SK-N-SH (cell line): Measurements from ENCODE around the gene ZNF385A. TPM values are rescaled to one million over a fixed set of nuclear protein-coding genes. Genes with fewer than 3 reads are reported as not detected.

Source experiments
- CTCF ChIA-PET: fragments of 300-600, 350-600 bp; formaldehyde crosslinking; extraction: SDS; loops from one replicate; lab custom pipeline; 2021; lab: Yijun Ruan, JAX
- POLR2A ChIA-PET: fragments of 350-600 bp; sonication (Branson Sonifier 250); formaldehyde crosslinking; extraction: SDS; loops from one replicate; lab custom pipeline; 2020; ENCODE audit warnings: antibody characterized with exemption, inconsistent platforms; lab: Yijun Ruan, JAX
- DNase-seq: peaks from one replicate; pipeline ENCODE4 v3.0.0; 2012
- H2AFZ ChIP-seq: fragments of 200-600 bp; sonication (generic); 2 replicates; pipeline ENCODE4 v1.8.1; 2016; ENCODE audit warnings: antibody characterized with exemption, mild to moderate bottlenecking, low read depth
- H3F3A ChIP-seq: fragments of 200-600 bp; sonication (generic); replicated peaks from 2 replicates; pipeline ENCODE3; 2016; ENCODE audit warnings: antibody characterized with exemption, mild to moderate bottlenecking; ENCODE audit not compliant: insufficient read depth
- H3K27ac ChIP-seq, 2 experiments: fragments of 200-500 bp in 1 of 2; fragments of 200-600 bp in 1 of 2; sonication (Bioruptor generic) in 1 of 2; sonication (generic), shearing (Covaris generic) in 1 of 2; 2 replicates each; pipeline versions ENCODE4 v1.5.1 to v1.6.1; 2014 to 2016; ENCODE audit warnings: low read depth in 2 of 2, inconsistent platforms in 1 of 2, low read length in 1 of 2, mild to moderate bottlenecking in 1 of 2, mixed read lengths in 1 of 2
- H3K27me3 ChIP-seq: fragments of 200-600 bp; sonication (generic), shearing (Covaris generic); 2 replicates; pipeline ENCODE4 v1.6.1; 2016; ENCODE audit warnings: mixed run types; ENCODE audit not compliant: insufficient read depth
- H3K36me3 ChIP-seq, 2 experiments: fragments of 200-500 bp in 1 of 2; fragments of 200-600 bp in 1 of 2; sonication (Bioruptor generic) in 1 of 2; sonication (generic) in 1 of 2; replicated peaks in 1 of 2; 2 replicates each; pipeline versions ENCODE3 to v1.5.1; 2014 to 2016; ENCODE audit warnings: low read length in 1 of 2, mild to moderate bottlenecking in 1 of 2; ENCODE audit not compliant: insufficient read depth in 2 of 2, control insufficient read depth in 1 of 2
- H3K4me1 ChIP-seq, 2 experiments: fragments of 200-500 bp in 1 of 2; fragments of 200-600 bp in 1 of 2; sonication (Bioruptor generic) in 1 of 2; sonication (generic), shearing (Covaris generic) in 1 of 2; 2 replicates each; pipeline versions ENCODE4 v1.5.1 to v1.6.1; 2014 to 2016; ENCODE audit warnings: low read depth in 1 of 2, low read length in 1 of 2, mixed run types in 1 of 2; ENCODE audit not compliant: insufficient read depth in 2 of 2, control insufficient read depth in 1 of 2
- H3K4me2 ChIP-seq: fragments of 200-600 bp; sonication (generic), shearing (Covaris generic); 2 replicates; pipeline ENCODE4 v1.6.1; 2017; ENCODE audit warnings: mixed run types
- H3K4me3 ChIP-seq, 2 experiments: fragments of 200-500 bp in 1 of 2; fragments of 200-600 bp in 1 of 2; sonication (Bioruptor generic) in 1 of 2; sonication (generic), shearing (Covaris generic) in 1 of 2; 2 replicates each; pipeline versions ENCODE4 v1.5.1 to v1.8.1; 2014 to 2016; ENCODE audit warnings: low read depth in 2 of 2, inconsistent platforms in 1 of 2, low read length in 1 of 2, mild to moderate bottlenecking in 1 of 2, mixed read lengths in 1 of 2, moderate library complexity in 1 of 2
- H3K79me2 ChIP-seq: fragments of 200-600 bp; sonication (generic); 2 replicates; pipeline ENCODE4 v1.8.1; 2017; ENCODE audit warnings: mild to moderate bottlenecking; ENCODE audit not compliant: insufficient read depth
- H3K9ac ChIP-seq: fragments of 200-600 bp; sonication (generic); 2 replicates; pipeline ENCODE4 v1.6.1; 2017; ENCODE audit warnings: mixed run types
- H3K9me2 ChIP-seq: fragments of 200-600 bp; sonication (generic); 2 replicates; pipeline ENCODE4 v1.6.1; 2017; ENCODE audit warnings: mixed run types
- H3K9me3 ChIP-seq: fragments of 200-600 bp; sonication (generic); 2 replicates; pipeline ENCODE4 v1.6.1; 2017; ENCODE audit warnings: mixed run types, mild to moderate bottlenecking, moderate library complexity
- H4K20me1 ChIP-seq: fragments of 200-600 bp; sonication (generic); 2 replicates; pipeline ENCODE4 v1.6.1; 2017; ENCODE audit warnings: mild to moderate bottlenecking, mixed run types; ENCODE audit not compliant: insufficient read depth
- CHD2 ChIP-seq: fragments of 150-350 bp; IDR thresholded peaks from 2 replicates; pipeline ENCODE4 v1.6.1; 2018; ENCODE audit warnings: low read length; ENCODE audit not compliant: partially characterized antibody
- EP300 ChIP-seq, 2 experiments: IDR thresholded peaks; 2 replicates each; pipeline versions ENCODE4 v1.4.0 to v1.6.1; 2012; ENCODE audit warnings: borderline replicate concordance in 1 of 2, low read depth in 1 of 2, low read length in 1 of 2
- EZH2phosphoT487 ChIP-seq: fragments of 200-600 bp; sonication (generic); IDR thresholded peaks from 2 replicates; pipeline ENCODE4 v1.6.1; 2017; ENCODE audit warnings: low read depth, mixed run types, mild to moderate bottlenecking, antibody characterized with exemption, moderate library complexity, borderline replicate concordance
- FOSL2 ChIP-seq: IDR thresholded peaks from 2 replicates; pipeline ENCODE4 v1.4.0; 2012; ENCODE audit warnings: low read depth, mild to moderate bottlenecking, moderate library complexity, borderline replicate concordance
- FOXJ3 ChIP-seq: sonication (generic); formaldehyde crosslinking; IDR thresholded peaks from 2 replicates; pipeline ENCODE4 v1.5.1; 2020; ENCODE audit warnings: mild to moderate bottlenecking, missing genetic modification reagents
- GABPA ChIP-seq: IDR thresholded peaks from 2 replicates; pipeline ENCODE4 v1.4.0; 2012; ENCODE audit warnings: low read depth, mild to moderate bottlenecking
- JUND ChIP-seq: IDR thresholded peaks from 2 replicates; pipeline ENCODE4 v1.4.0; 2012
- MEF2A ChIP-seq: IDR thresholded peaks from 2 replicates; pipeline ENCODE4 v1.4.0; 2012; ENCODE audit warnings: low read depth, borderline replicate concordance
- NFIC ChIP-seq: IDR thresholded peaks from 2 replicates; pipeline ENCODE4 v1.4.0; 2012; ENCODE audit warnings: borderline replicate concordance
- NRF1 ChIP-seq: IDR thresholded peaks from 2 replicates; pipeline ENCODE4 v1.6.1; 2012; ENCODE audit warnings: low read depth, mild to moderate bottlenecking, low read length
- POLR2AphosphoS5 ChIP-seq: IDR thresholded peaks from 2 replicates; pipeline ENCODE4 v1.6.1; 2012; ENCODE audit warnings: low read depth, low read length
- RAD21 ChIP-seq: IDR thresholded peaks from 2 replicates; pipeline ENCODE4 v1.6.1; 2012; ENCODE audit warnings: mild to moderate bottlenecking, low read length
- RCOR1 ChIP-seq: fragments of 150-350 bp; IDR thresholded peaks from 2 replicates; pipeline ENCODE4 v1.6.1; 2017; ENCODE audit warnings: antibody characterized with exemption, low read length
- TCF12 ChIP-seq: IDR thresholded peaks from 2 replicates; pipeline ENCODE4 v1.4.0; 2012
- YY1 ChIP-seq: IDR thresholded peaks from 2 replicates; pipeline ENCODE4 v1.4.0; 2012; ENCODE audit warnings: low read depth, mild to moderate bottlenecking
- WGBS: methylation state at CpG from one replicate; pipeline ENCODE4 v1.1.6; 2017; ENCODE audit warnings: low lambda C conversion rate; 5-methylcytosine and 5-hydroxymethylcytosine counted together
- polyA plus RNA-seq, 3 experiments: library from polyadenylated mRNA; depleted of rRNA; stranded (reverse); fragments of >200 nt; gene quantifications; 2 replicates each; pipeline ENCODE4 v1.2.3, GENCODE V29; 2012
- TF ChIP-seq, protein P1 (sequence below): IDR thresholded peaks from 2 replicates; pipeline ENCODE4; 2012
- TF ChIP-seq, protein P2 (sequence below): IDR thresholded peaks from 2 replicates; pipeline ENCODE4 v1.4.0; 2012; ENCODE audit warnings: low read depth, borderline replicate concordance
- TF ChIP-seq, protein P3 (sequence below): fragments of 150-350 bp; IDR thresholded peaks from 2 replicates; pipeline ENCODE4 v1.6.1; 2016; ENCODE audit warnings: mild to moderate bottlenecking, low read depth, low read length
- TF ChIP-seq, protein P4 (sequence below): IDR thresholded peaks from 2 replicates; pipeline ENCODE4 v1.4.0; 2012; ENCODE audit warnings: low read depth, borderline replicate concordance
- TF ChIP-seq, protein P5 (sequence below): IDR thresholded peaks from 2 replicates; pipeline ENCODE4 v1.6.1; 2012; ENCODE audit warnings: mild to moderate bottlenecking, low read depth, low read length, moderate library complexity
- TF ChIP-seq, protein P6 (sequence below): fragments of 150-350 bp; IDR thresholded peaks from 2 replicates; pipeline ENCODE4 v1.6.1; 2017; ENCODE audit warnings: antibody characterized with exemption, low read length, low read depth, borderline replicate concordance

Gene ZNF385A
- polyA plus RNA-seq, 1 of the 3 experiments (the other 2 are of a cell fraction) = 2.6 TPM

DNA sequence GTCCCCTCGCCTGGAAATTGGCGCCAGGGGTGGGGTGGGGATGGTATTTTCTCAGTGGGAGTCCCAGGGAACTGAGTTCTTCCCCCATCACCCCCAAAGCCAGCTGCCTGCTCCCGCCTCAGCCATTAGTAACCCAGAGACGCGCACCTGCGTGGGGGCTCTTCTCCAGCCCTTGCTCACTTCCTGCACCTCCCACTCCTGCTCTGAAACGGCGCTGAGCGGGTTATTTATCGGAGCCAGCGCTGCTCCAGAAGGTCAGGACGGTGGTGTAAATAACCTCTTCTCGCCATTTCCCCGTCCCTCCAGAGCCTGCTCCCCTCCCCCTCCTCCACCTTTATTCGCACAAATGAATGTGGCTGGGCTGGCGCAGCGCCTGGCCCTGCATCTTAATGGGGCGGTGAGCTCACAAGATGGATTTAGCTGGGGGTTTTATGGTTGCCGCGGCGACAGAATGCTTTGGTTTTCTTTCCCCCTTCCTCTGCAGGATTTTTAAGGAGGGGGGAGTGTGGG is 32.5 kb downstream of the ZNF385A start:
- peak overlapping the region in 1 of 2 experiments; percentile 25; a peak in 2 of 4 replicates for H3K4me3 ChIP-seq
- H3K27me3 ChIP-seq = no peaks in the 10 kb centered on the region
- TF ChIP-seq EZH2phosphoT487 = no peak
- TF ChIP-seq NRF1 = no peak
- TF ChIP-seq MEF2A = no peak
- no peak for TF ChIP-seq FOSL2
- TF ChIP-seq, protein P1, sequence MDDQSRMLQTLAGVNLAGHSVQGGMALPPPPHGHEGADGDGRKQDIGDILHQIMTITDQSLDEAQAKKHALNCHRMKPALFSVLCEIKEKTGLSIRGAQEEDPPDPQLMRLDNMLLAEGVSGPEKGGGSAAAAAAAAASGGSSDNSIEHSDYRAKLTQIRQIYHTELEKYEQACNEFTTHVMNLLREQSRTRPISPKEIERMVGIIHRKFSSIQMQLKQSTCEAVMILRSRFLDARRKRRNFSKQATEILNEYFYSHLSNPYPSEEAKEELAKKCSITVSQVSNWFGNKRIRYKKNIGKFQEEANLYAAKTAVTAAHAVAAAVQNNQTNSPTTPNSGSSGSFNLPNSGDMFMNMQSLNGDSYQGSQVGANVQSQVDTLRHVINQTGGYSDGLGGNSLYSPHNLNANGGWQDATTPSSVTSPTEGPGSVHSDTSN = peak; percentile 39; the same call in 1 of the 2 replicates
- no peak for TF ChIP-seq YY1
- peak; percentile 62 for TF ChIP-seq NFIC
- TF ChIP-seq, protein P2, sequence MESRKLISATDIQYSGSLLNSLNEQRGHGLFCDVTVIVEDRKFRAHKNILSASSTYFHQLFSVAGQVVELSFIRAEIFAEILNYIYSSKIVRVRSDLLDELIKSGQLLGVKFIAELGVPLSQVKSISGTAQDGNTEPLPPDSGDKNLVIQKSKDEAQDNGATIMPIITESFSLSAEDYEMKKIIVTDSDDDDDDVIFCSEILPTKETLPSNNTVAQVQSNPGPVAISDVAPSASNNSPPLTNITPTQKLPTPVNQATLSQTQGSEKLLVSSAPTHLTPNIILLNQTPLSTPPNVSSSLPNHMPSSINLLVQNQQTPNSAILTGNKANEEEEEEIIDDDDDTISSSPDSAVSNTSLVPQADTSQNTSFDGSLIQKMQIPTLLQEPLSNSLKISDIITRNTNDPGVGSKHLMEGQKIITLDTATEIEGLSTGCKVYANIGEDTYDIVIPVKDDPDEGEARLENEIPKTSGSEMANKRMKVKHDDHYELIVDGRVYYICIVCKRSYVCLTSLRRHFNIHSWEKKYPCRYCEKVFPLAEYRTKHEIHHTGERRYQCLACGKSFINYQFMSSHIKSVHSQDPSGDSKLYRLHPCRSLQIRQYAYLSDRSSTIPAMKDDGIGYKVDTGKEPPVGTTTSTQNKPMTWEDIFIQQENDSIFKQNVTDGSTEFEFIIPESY = no peak
- TF ChIP-seq, protein P3, sequence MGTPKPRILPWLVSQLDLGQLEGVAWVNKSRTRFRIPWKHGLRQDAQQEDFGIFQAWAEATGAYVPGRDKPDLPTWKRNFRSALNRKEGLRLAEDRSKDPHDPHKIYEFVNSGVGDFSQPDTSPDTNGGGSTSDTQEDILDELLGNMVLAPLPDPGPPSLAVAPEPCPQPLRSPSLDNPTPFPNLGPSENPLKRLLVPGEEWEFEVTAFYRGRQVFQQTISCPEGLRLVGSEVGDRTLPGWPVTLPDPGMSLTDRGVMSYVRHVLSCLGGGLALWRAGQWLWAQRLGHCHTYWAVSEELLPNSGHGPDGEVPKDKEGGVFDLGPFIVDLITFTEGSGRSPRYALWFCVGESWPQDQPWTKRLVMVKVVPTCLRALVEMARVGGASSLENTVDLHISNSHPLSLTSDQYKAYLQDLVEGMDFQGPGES = no peak
- no peak for TF ChIP-seq GABPA
- no peak for TF ChIP-seq RCOR1
- no peak for TF ChIP-seq FOXJ3 (CRISPR knock-in tag)
- peak; percentile 81 for TF ChIP-seq CHD2
- TF ChIP-seq TCF12 = peak; percentile 43; the same call in 1 of the 2 replicates
- TF ChIP-seq, protein P4, sequence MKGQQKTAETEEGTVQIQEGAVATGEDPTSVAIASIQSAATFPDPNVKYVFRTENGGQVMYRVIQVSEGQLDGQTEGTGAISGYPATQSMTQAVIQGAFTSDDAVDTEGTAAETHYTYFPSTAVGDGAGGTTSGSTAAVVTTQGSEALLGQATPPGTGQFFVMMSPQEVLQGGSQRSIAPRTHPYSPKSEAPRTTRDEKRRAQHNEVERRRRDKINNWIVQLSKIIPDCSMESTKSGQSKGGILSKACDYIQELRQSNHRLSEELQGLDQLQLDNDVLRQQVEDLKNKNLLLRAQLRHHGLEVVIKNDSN = no peak
- TF ChIP-seq JUND = no peak
- TF ChIP-seq EP300 (IDR thresholded peaks at IDR 0.05; ENCODE audit: borderline replicate concordance in 1 of 2, low read depth in 1 of 2, low read length in 1 of 2) = peak in 1 of 2 experiments; percentile 14; a peak in 1 of 4 replicates
- TF ChIP-seq RAD21 = no peak
- TF ChIP-seq, protein P5, sequence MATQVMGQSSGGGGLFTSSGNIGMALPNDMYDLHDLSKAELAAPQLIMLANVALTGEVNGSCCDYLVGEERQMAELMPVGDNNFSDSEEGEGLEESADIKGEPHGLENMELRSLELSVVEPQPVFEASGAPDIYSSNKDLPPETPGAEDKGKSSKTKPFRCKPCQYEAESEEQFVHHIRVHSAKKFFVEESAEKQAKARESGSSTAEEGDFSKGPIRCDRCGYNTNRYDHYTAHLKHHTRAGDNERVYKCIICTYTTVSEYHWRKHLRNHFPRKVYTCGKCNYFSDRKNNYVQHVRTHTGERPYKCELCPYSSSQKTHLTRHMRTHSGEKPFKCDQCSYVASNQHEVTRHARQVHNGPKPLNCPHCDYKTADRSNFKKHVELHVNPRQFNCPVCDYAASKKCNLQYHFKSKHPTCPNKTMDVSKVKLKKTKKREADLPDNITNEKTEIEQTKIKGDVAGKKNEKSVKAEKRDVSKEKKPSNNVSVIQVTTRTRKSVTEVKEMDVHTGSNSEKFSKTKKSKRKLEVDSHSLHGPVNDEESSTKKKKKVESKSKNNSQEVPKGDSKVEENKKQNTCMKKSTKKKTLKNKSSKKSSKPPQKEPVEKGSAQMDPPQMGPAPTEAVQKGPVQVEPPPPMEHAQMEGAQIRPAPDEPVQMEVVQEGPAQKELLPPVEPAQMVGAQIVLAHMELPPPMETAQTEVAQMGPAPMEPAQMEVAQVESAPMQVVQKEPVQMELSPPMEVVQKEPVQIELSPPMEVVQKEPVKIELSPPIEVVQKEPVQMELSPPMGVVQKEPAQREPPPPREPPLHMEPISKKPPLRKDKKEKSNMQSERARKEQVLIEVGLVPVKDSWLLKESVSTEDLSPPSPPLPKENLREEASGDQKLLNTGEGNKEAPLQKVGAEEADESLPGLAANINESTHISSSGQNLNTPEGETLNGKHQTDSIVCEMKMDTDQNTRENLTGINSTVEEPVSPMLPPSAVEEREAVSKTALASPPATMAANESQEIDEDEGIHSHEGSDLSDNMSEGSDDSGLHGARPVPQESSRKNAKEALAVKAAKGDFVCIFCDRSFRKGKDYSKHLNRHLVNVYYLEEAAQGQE = no peak
- TF ChIP-seq, protein P6, sequence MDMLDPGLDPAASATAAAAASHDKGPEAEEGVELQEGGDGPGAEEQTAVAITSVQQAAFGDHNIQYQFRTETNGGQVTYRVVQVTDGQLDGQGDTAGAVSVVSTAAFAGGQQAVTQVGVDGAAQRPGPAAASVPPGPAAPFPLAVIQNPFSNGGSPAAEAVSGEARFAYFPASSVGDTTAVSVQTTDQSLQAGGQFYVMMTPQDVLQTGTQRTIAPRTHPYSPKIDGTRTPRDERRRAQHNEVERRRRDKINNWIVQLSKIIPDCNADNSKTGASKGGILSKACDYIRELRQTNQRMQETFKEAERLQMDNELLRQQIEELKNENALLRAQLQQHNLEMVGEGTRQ = no peak
- TF ChIP-seq POLR2AphosphoS5 = 0 out of 2 replicates have a peak, but pooled peaks have one; percentile 19
- WGBS = 36% methylated on average over 20 of the region's 21 CpGs
- peaks cover 15 to 42% of the 10 kb centered on the region in 2 experiments for H3K36me3 ChIP-seq
- H3K9me3 ChIP-seq = no peaks in the 10 kb centered on the region
- DNase-seq = peak; percentile 65
- no peaks in the 10 kb centered on the region for H4K20me1 ChIP-seq
- H2AFZ ChIP-seq = no peak overlapping the region
- H3K4me2 ChIP-seq = peak overlapping the region; percentile 21; the same call in 1 of the 2 replicates
- H3K27ac ChIP-seq = peak overlapping the region; percentile 63 to 99
- H3K9ac ChIP-seq = peak overlapping the region; percentile 1; the same call in 1 of the 2 replicates
- CTCF ChIA-PET = interaction anchor here (0.9 to 5.3 kb wide), 11 partner anchors 10 to 394 kb away, joined by 3 to 63 read pairs (median 4); partner anchors contain the start of gene COPZ1
- no peaks in the 10 kb centered on the region for H3F3A ChIP-seq
- no peaks in the 10 kb centered on the region for H3K9me2 ChIP-seq
- H3K4me1 ChIP-seq = peaks cover 25 to 41% of the 10 kb centered on the region in 2 experiments
- POLR2A ChIA-PET = interaction anchor here (0.7 to 3.1 kb wide), 7 partner anchors 10 to 72 kb away, joined by 3 to 18 read pairs (median 3); partner anchors contain the start of genes CBX5, COPZ1 and HNRNPA1
- H3K79me2 ChIP-seq = no peaks in the 10 kb centered on the region
